NCI-H128 (cell line): ENCODE data around the gene TTLL9.
"Not testable (repeated sequence)": the region's sequence is repeated elsewhere in the genome, so short reads cannot be mapped to it uniquely, and the experiment has no call there.

ENCODE experiments used
- DNase-seq: peaks from one replicate; lab custom pipeline; 2025; ENCODE audit not compliant: unreplicated experiment; lab: John Stamatoyannopoulos, UW

Gene TTLL9, protein sequence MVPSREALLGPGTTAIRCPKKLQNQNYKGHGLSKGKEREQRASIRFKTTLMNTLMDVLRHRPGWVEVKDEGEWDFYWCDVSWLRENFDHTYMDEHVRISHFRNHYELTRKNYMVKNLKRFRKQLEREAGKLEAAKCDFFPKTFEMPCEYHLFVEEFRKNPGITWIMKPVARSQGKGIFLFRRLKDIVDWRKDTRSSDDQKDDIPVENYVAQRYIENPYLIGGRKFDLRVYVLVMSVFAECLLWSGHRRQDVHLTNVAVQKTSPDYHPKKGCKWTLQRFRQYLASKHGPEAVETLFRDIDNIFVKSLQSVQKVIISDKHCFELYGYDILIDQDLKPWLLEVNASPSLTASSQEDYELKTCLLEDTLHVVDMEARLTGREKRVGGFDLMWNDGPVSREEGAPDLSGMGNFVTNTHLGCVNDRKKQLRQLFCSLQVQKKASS

DNA sequence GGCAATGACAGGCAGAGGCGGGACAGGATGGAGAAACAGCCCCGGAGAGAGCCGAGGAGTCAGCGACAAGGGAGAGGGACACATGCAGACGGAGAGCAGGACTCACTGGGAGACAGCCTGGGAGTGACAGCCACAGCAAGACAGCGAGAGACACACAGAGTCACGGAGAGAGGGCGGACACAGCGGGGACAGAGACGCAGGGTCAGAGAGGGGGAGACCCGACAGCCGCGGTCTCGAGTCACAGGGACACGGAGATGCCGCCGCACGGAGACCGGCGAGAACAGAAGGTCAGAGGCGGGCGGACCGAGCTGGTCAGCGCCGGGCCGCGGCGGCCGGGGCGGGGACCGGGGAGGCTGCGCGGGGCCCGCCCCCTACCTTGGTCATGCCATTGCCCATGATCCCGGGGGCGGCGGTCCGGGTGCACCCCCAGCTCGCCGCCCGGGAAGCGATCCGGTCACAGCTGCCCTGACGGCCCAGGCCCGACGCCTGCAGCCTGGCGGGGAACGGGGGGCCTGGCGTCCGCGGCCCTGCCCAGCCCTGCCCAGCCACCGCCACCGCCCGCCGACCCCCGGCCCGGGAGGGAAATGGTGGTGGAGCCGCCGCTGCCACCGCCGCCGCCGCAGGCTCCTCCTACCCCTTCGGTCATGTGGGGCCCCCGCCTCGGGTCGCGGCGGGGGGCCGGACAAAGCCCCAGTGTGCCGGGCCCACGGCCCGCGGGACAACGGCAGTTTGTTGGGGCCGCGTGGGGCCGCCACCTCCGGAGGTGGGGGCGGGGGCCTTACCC lies at the start of gene TTLL9, which contains the start of gene DUSP15:
TTLL9 (plus strand) TSS at position 693 of the 784 bp plus-strand sequence. CDS start 493 bp downstream, outside the sequence.
DUSP15 (minus strand) TSS at position 586 of the 784 bp plus-strand sequence; CDS start at position 396, 190 bp downstream.
- no peak for DNase-seq

DNA sequence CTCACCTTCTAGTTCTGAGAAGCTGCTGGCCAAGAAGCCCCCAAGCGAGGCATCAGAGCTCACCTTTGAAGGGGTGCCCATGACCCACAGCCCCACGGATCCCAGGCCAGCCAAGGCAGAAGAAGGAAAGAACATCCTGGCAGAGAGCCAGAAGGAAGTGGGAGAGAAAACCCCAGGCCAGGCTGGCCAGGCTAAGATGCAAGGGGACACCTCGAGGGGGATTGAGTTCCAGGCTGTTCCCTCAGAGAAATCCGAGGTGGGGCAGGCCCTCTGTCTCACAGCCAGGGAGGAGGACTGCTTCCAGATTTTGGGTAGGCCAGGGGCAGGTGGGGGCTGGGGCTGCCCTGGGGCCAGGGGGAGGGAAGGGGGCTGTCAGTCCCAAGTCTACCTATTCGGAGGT lies 49.0 kb upstream of the TTLL9 start:
- DNase-seq = no peak

DNA sequence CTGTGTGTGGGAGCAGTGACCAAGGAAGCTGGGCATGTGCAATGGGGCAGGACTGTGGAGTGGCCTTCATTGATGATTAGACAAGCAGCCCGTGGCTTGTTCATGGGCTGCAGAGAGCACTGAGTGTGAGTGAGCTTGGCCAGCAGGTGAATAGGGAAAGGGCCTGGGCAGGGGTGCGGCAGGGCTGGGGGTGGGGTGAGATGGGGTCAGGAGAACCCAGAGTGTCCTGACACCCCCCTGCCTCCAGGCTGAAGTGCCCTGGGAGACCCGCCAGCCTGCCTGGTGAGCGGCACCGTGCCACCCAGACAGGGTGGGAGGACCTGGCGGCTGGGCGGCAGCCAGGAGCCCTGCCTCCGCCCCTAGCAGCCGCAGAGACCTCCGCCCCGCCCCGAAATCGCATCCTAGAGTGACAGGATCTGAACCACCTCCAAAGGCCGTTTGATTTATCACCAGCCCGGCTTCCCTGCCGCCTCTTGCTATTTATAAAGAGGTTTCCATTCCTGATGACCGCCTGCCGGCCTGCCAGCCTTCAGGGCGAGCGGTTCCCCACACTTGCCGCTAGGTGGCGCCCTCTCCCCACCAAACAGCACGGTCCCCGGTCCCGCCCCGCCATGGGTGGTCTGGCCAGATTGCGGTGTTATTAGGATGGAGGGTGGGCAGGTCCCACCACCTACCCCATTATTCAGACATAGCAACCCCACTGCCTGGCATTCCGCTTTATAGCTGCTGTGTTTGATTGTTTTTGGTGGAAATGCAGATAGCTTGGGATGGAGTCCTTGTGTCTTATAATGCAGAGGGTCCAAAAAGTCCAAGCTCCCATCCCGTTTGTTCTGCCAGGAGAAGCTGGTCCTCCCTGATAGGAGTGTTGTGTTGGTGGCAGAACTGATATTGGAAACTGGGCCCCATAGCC lies 47.8 kb upstream of the TTLL9 start:
- DNase-seq = peak; percentile 52

DNA sequence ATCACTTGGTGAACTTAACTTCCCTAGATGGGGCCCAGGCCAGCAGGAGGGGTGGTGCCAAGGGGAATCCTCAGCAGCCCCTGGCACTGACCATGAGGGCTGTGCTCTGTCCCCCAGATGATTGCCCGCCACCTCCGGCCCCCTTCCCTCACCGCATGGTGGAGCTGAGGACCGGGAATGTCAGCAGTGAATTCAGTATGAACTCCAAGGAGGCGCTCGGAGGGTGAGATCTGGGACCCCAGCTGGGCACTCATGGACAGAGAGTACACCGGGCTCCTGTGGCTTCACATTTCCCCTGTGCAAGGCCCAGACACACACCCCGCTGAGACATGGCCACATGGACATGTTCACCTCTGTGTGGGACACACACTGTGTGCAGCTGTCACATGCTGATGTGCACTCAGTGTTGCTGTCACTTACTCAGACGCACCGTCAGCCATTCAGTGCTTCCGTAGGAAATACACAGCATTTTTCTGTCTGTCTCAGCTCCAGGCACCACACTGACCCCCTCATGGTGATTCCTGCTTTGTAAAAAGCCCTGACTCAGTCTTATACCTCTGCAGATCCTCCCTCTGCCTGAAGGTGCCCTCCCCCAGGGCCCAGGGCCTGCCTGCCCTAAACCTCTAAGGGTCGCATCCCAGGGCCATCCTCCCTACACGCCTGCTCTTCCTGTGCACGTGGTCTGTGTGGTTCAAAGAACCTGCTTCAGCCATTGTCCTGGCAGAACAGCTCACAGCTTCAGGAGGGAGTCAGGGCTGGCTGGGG lies 46.9 kb upstream of the TTLL9 start:
- DNase-seq = no peak

DNA sequence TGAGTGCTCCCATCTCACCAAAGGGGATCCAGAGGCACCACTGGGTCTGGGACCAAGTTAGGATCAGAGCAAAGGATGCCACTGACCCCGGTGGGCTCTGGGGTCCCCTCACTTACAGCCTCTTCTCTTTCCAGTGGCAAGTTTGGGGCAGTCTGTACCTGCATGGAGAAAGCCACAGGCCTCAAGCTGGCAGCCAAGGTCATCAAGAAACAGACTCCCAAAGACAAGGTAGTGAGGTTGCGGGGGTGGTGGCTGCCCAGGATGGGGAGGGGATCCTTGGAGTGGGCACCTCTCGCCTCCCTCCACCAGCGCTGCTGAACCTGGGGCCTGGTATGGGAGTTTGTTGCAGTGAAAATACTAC lies 46.3 kb upstream of the TTLL9 start:
- no peak for DNase-seq

- DNase-seq = no peak
Measured at GRCh38 chr20:31824554-31825313, 45.7 kb upstream of the TTLL9 start.

- no peak for DNase-seq
Measured at GRCh38 chr20:31826074-31826473, 44.4 kb upstream of the TTLL9 start.

- no peak for DNase-seq
Measured at GRCh38 chr20:31827059-31827458, 43.4 kb upstream of the TTLL9 start.

DNA sequence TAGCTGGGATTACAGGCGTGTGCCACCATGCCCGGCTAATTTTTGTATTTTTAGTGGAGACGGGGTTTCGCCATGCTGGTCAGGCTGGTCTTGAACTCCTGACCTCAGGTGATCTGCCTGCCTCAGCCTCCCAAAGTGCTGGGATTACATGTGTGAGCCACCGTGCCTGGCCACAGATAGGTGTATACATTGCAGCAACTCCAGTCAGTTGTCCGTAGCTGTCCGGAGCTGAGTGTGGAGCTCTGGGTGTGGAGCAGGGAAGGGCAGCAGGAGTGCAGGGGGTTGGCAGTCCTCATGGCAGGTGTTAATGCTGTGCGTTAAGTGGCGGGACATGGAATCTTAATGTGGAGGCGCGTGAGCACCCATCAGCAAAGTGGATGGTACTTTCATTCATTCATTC lies 42.4 kb upstream of the TTLL9 start:
- not testable (repeated sequence) for DNase-seq

GRCh38 chr20:31829731-31830130 lies 40.7 kb upstream of the TTLL9 start:
- DNase-seq = no peak

GRCh38 chr20:31830406-31830981 lies 39.9 kb upstream of the TTLL9 start:
- no peak for DNase-seq

DNA sequence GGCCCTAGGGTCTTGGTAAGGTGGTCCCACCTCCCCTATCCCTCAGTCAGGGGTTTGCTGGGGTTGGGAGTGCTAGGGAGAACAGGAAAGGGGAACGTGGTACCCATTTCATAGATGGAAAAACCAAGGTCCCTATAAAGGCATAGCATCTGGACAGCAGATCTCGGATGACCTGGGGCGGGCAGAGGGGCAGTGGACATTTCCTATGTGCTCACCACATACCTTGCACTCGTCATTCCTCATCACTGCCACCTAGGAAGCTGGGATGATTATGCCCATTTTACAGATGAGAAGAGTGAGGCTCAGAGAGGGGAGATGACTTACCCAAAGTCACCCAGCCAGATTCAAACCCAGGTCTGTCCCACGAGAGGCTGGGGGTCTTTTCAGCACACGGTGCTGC lies 39.2 kb upstream of the TTLL9 start:
- no peak for DNase-seq

- DNase-seq = no peak
Measured at GRCh38 chr20:31831771-31832306, 38.6 kb upstream of the TTLL9 start.

DNA sequence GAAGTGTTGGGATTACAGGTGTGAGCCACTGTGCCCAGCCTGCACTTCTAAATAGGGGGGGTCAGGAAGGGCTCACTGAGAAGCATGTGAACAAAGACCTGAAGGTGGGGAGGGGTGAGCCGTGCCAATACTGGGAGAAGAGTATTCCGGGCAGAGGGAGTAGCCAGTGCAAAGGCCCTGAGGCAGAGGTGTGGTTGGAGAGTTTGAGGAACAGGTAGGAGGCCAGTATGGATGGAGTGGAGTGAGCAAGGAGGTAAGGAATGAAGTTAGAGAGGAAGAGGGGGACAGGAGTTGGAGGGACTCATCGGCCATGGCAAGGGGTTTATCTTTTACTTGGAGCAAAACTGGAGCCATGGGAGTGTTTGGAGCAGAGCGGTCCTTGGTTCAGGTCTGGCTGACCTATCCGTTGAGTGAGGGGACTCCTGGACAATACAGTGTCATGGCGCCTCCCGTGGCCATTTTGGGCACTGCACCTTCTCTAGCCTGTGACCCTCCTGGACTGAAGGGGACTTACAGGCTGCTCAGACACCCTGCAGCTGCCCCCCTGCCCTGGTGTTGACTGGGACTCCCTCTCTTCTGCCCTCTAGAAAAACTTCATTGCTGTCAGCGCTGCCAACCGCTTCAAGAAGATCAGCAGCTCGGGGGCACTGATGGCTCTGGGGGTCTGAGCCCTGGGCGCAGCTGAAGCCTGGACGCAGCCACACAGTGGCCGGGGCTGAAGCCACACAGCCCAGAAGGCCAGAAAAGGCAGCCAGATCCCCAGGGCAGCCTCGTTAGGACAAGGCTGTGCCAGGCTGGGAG lies 37.1 kb upstream of the TTLL9 start:
- no peak for DNase-seq

GRCh38 chr20:31833931-31834521 lies 36.4 kb upstream of the TTLL9 start:
- no peak for DNase-seq

DNA sequence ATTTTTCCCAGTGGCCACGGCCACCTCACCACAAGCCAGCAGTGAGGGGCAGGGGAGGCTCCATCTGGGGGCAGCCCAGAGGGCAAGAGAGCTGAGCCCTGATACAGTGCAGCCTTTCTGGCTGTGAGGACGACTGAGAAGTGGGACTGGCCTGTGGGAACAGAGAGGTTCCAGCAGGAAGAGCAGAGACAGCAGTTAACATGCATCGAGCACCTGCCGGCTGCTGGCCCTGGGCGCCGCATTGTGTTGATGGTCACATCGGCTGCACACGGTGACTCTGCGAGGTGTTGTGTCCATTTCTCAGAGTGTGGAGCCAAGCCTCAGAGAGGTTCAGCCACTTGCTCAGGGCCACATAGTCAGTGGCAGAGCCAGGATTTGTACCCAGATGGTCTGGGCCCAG lies 34.9 kb upstream of the TTLL9 start:
- DNase-seq = no peak

DNA sequence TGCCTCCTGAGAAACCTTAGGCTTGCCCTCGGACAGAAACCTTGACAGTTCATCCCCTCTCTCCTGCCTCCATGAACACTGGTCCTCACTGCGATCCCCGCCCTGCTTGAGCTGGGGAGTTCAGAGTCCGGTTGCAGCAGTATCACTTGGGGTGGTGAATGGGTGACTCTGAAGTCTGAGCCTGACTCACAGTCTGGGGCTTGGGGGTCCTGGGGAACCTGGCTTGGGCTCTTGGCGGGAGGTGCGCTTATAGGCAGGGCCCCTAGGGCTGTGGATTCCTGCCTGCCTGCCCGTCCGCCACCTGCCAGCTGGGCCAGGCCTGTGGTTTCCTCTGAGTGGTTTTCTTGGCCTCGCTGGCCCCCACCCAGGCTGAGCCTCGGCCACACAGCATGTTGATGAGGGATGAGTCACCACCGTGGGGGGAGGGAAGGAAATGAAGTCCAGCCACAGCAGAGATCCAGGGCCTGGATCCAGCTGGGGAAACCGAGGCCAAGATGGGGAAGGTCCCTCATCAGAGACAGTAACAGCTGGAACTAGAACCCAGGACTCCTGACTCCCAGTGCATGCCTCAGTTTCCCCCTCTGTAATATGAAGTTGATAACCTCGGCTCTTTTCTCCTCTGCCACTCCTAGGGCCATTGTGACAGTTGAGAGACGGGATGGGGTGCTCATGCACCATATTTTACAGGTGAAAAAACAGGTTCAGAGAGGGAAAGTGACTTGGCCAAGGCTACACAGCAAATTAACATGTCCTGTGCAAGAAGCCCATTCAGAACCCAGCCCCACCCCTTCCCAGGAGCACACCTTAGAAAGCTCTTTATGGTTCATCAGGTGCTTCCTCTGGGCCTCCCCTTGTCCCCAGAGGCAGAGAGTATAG lies 34.2 kb upstream of the TTLL9 start:
- DNase-seq = no peak
